Measurements from ENCODE around the gene TRNAU1AP.

Gene TRNAU1AP

GRCh38 chr1:28604962-28605361 is 52.1 kb downstream of the TRNAU1AP start:
- no peak for DNase-seq (ENCODE audit: low spot score)

- DNase-seq (ENCODE audit: low spot score): no peak
These were observed 53.9 kb downstream of the TRNAU1AP start for GRCh38 chr1:28606771-28607170.

GRCh38 chr1:28613175-28613574 is 60.3 kb downstream of the TRNAU1AP start:
- DNase-seq (ENCODE audit: low spot score): no peak

Measured in COLO829 (cell line).